Measurements from ENCODE around the gene CACNA1C. TPM values are rescaled to one million over a fixed set of nuclear protein-coding genes. Genes with fewer than 3 reads are reported as not detected.
"Not testable (repeated sequence)": the region's sequence is repeated elsewhere in the genome, so short reads cannot be mapped to it uniquely, and the experiment has no call there.

Gene CACNA1C
- total and polyA plus RNA-seq, 4 donors, result 14.8 to 22.2 (median 18.3) TPM

- WGBS (ENCODE audit: insufficient coverage), result 79% methylated on average over 6 of the region's 6 CpGs
- H3K36me3 ChIP-seq (ENCODE audit: control insufficient read depth, insufficient read depth, low read length), result peaks cover 3% of the 10 kb centered on the region
- H3K9me3 ChIP-seq (ENCODE audit: control insufficient read depth, insufficient read depth, low read length), result no peaks in the 10 kb centered on the region
- no peaks in the 10 kb centered on the region for H3K27me3 ChIP-seq (ENCODE audit: control insufficient read depth, insufficient read depth, low read length)
- H3K27ac ChIP-seq (ENCODE audit: low read depth, low read length), result no peak overlapping the region
- H3K4me3 ChIP-seq (ENCODE audit: low read depth, low read length), result no peak overlapping the region
- no peak for DNase-seq (ENCODE audit: low read depth in 4 of 6, low spot score in 6 of 6)
- no peaks in the 10 kb centered on the region for H3K4me1 ChIP-seq (ENCODE audit: control insufficient read depth, insufficient read depth, low read length)
These were observed 40.1 kb downstream of the CACNA1C start for GRCh38 chr12:2092890-2093289.

- no peak for DNase-seq (ENCODE audit: low read depth in 4 of 6, low spot score in 6 of 6)
- Histone ChIP-seq H3K36me3 (ENCODE audit: control insufficient read depth, insufficient read depth, low read length) (peaks cover 3% of the 10 kb centered on the region), H3K27ac (ENCODE audit: low read depth, low read length) (no peak overlapping the region), H3K27me3 (ENCODE audit: control insufficient read depth, insufficient read depth, low read length) (no peaks in the 10 kb centered on the region), H3K9me3 (ENCODE audit: control insufficient read depth, insufficient read depth, low read length) (no peaks in the 10 kb centered on the region), H3K4me3 (ENCODE audit: low read depth, low read length) (no peak overlapping the region), H3K4me1 (ENCODE audit: control insufficient read depth, insufficient read depth, low read length) (peaks cover 2% of the 10 kb centered on the region)
- WGBS (ENCODE audit: insufficient coverage), result 30% methylated on average over 1 of the region's 2 CpGs
These were observed 41.8 kb downstream of the CACNA1C start for GRCh38 chr12:2094597-2094996.

DNA sequence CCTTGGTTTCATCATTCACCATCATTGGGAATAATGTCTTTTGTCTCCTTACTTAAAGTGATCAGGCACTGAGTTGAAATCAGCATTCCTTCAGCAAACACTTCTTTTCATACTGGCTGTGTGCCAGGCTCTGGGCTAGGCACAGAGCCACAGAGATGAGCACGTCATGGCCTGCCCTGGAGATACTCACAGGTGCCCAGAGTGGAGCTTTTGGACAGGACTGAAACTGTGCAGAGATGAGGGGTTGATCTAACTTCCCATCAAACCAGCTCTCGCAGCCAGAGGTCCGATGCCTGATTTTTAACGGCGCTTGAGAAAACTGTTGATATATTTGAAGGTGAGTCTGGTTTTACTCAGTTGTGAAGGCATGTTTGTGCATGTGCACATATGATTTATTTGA, 43.1 kb downstream of the CACNA1C start:
- H3K36me3 ChIP-seq (ENCODE audit: control insufficient read depth, insufficient read depth, low read length), result peaks cover 3% of the 10 kb centered on the region
- H3K27ac ChIP-seq (ENCODE audit: low read depth, low read length), result no peak overlapping the region
- peaks cover 2% of the 10 kb centered on the region for H3K4me1 ChIP-seq (ENCODE audit: control insufficient read depth, insufficient read depth, low read length)
- H3K27me3 ChIP-seq (ENCODE audit: control insufficient read depth, insufficient read depth, low read length), result no peaks in the 10 kb centered on the region
- 40% methylated on average over 1 of the region's 5 CpGs for WGBS (ENCODE audit: insufficient coverage)
- no peaks in the 10 kb centered on the region for H3K9me3 ChIP-seq (ENCODE audit: control insufficient read depth, insufficient read depth, low read length)
- H3K4me3 ChIP-seq (ENCODE audit: low read depth, low read length), result no peak overlapping the region
- DNase-seq (ENCODE audit: low read depth in 4 of 6, low spot score in 6 of 6), result no peak

DNA sequence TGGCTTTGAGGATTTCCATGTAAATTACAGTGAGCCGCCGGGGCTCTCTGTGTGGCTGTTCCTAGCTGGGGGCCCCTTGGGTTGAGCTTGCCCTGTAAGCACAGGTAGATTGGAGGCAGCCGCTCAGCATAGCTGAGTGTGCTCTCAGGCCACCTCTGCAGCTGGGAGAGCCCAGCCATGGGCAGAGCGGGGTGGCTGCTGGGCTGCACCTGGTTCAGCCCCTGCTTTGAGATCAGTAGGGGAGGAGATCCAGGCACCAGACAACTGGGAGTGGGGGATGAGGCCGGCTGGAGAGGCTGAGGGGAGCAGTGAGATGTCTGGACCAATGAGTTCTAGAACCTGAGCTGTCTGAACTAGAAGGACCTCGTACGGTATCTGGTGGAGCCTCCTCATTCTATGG, 44.8 kb downstream of the CACNA1C start:
- H3K4me1 ChIP-seq (ENCODE audit: control insufficient read depth, insufficient read depth, low read length), result peaks cover 2% of the 10 kb centered on the region
- 82% methylated on average over 7 of the region's 7 CpGs for WGBS (ENCODE audit: insufficient coverage)

GRCh38 chr12:2098852-2099251, 46.1 kb downstream of the CACNA1C start:
- H3K36me3 ChIP-seq (ENCODE audit: control insufficient read depth, insufficient read depth, low read length), result peaks cover 6% of the 10 kb centered on the region
- H3K9me3 ChIP-seq (ENCODE audit: control insufficient read depth, insufficient read depth, low read length), result no peaks in the 10 kb centered on the region
- H3K27me3 ChIP-seq (ENCODE audit: control insufficient read depth, insufficient read depth, low read length), result no peaks in the 10 kb centered on the region
- DNase-seq (ENCODE audit: low read depth in 4 of 6, low spot score in 6 of 6), result no peak
- no peak overlapping the region for H3K4me3 ChIP-seq (ENCODE audit: low read depth, low read length)
- no peak overlapping the region for H3K27ac ChIP-seq (ENCODE audit: low read depth, low read length)
- WGBS (ENCODE audit: insufficient coverage), result 81% methylated on average over 8 of the region's 11 CpGs
- peaks cover 2% of the 10 kb centered on the region for H3K4me1 ChIP-seq (ENCODE audit: control insufficient read depth, insufficient read depth, low read length)

More for the DNA sequence above, 44.8 kb downstream of the CACNA1C start:
- H3K4me3 ChIP-seq (ENCODE audit: low read depth, low read length), result no peak overlapping the region
- no peak for DNase-seq (ENCODE audit: low read depth in 4 of 6, low spot score in 6 of 6)
- no peaks in the 10 kb centered on the region for H3K27me3 ChIP-seq (ENCODE audit: control insufficient read depth, insufficient read depth, low read length)
- no peak overlapping the region for H3K27ac ChIP-seq (ENCODE audit: low read depth, low read length)
- no peaks in the 10 kb centered on the region for H3K9me3 ChIP-seq (ENCODE audit: control insufficient read depth, insufficient read depth, low read length)
- H3K36me3 ChIP-seq (ENCODE audit: control insufficient read depth, insufficient read depth, low read length), result peaks cover 6% of the 10 kb centered on the region

GRCh38 chr12:2099595-2099994, 46.8 kb downstream of the CACNA1C start:
- Histone ChIP-seq H3K27ac (ENCODE audit: low read depth, low read length) (no peak overlapping the region), H3K27me3 (ENCODE audit: control insufficient read depth, insufficient read depth, low read length) (no peaks in the 10 kb centered on the region), H3K36me3 (ENCODE audit: control insufficient read depth, insufficient read depth, low read length) (peaks cover 6% of the 10 kb centered on the region), H3K4me1 (ENCODE audit: control insufficient read depth, insufficient read depth, low read length) (peaks cover 2% of the 10 kb centered on the region), H3K9me3 (ENCODE audit: control insufficient read depth, insufficient read depth, low read length) (no peaks in the 10 kb centered on the region), H3K4me3 (ENCODE audit: low read depth, low read length) (no peak overlapping the region)
- no peak for DNase-seq (ENCODE audit: low read depth in 4 of 6, low spot score in 6 of 6)
- 76% methylated on average over 3 of the region's 4 CpGs for WGBS (ENCODE audit: insufficient coverage)

DNA sequence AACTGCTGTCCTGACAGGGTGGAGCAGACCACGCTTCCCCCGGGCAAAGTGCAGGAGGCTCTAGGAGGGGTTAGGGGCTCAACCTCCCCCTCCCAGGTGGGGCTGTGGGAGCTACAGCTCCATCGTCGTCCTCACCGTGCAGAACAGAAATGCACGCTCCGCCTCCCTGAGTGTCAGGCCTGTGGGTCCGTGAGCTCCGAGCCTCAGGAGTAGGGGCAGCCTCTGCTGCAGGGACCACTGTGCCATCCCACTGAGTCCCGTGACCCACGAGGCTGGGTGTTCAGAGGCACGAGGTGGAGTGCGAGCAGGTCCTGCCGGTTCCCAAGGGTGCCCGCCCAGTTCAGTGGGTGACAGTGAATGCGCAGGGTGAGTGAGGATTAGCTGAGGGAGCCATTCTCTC, 48.6 kb downstream of the CACNA1C start:
- H3K4me3 ChIP-seq (ENCODE audit: low read depth, low read length), result no peak overlapping the region
- peaks cover 6% of the 10 kb centered on the region for H3K36me3 ChIP-seq (ENCODE audit: control insufficient read depth, insufficient read depth, low read length)
- peaks cover 2% of the 10 kb centered on the region for H3K4me1 ChIP-seq (ENCODE audit: control insufficient read depth, insufficient read depth, low read length)
- no peaks in the 10 kb centered on the region for H3K27me3 ChIP-seq (ENCODE audit: control insufficient read depth, insufficient read depth, low read length)
- no peaks in the 10 kb centered on the region for H3K9me3 ChIP-seq (ENCODE audit: control insufficient read depth, insufficient read depth, low read length)
- DNase-seq (ENCODE audit: low read depth in 4 of 6, low spot score in 6 of 6), result no peak
- no peak overlapping the region for H3K27ac ChIP-seq (ENCODE audit: low read depth, low read length)
- WGBS (ENCODE audit: insufficient coverage), result 84% methylated on average over 15 of the region's 16 CpGs

DNA sequence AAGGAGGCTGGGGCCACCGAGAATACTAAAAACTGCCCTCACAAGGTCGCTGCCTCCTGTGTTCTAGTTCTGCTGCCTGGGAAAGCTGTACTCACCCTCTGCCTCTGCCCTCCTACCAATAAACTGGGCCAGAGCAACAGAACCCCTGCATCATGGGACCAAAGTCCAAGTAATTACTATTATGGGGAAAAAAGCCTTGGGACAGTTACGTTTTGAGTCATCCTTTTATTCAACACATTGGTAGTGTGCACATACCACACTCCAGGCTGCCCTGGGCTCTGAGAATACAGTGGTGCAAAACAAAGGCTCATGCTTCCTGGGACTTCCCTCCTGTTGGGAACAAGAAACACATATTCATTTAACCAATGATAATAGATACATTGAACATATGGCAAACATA, 49.0 kb downstream of the CACNA1C start:
- peaks cover 2% of the 10 kb centered on the region for H3K4me1 ChIP-seq (ENCODE audit: control insufficient read depth, insufficient read depth, low read length)
- H3K9me3 ChIP-seq (ENCODE audit: control insufficient read depth, insufficient read depth, low read length), result no peaks in the 10 kb centered on the region
- WGBS (ENCODE audit: insufficient coverage), result 54% methylated on average over 2 of the region's 3 CpGs
- H3K27me3 ChIP-seq (ENCODE audit: control insufficient read depth, insufficient read depth, low read length), result no peaks in the 10 kb centered on the region
- H3K4me3 ChIP-seq (ENCODE audit: low read depth, low read length), result no peak overlapping the region
- DNase-seq (ENCODE audit: low read depth in 4 of 6, low spot score in 6 of 6), result no peak
- no peak overlapping the region for H3K27ac ChIP-seq (ENCODE audit: low read depth, low read length)
- H3K36me3 ChIP-seq (ENCODE audit: control insufficient read depth, insufficient read depth, low read length), result peaks cover 6% of the 10 kb centered on the region

GRCh38 chr12:2102736-2103135, 49.9 kb downstream of the CACNA1C start:
- not testable (repeated sequence) for H3K27ac ChIP-seq (ENCODE audit: low read depth, low read length); DNase-seq (ENCODE audit: low read depth in 4 of 6, low spot score in 6 of 6); H3K27me3 ChIP-seq (ENCODE audit: control insufficient read depth, insufficient read depth, low read length); H3K9me3 ChIP-seq (ENCODE audit: control insufficient read depth, insufficient read depth, low read length); H3K36me3 ChIP-seq (ENCODE audit: control insufficient read depth, insufficient read depth, low read length); H3K4me1 ChIP-seq (ENCODE audit: control insufficient read depth, insufficient read depth, low read length); H3K4me3 ChIP-seq (ENCODE audit: low read depth, low read length)
- WGBS (ENCODE audit: insufficient coverage), result 100% methylated on average over 2 of the region's 5 CpGs

- not testable (repeated sequence) for DNase-seq (ENCODE audit: low read depth in 4 of 6, low spot score in 6 of 6); H3K4me3 ChIP-seq (ENCODE audit: low read depth, low read length); H3K27me3 ChIP-seq (ENCODE audit: control insufficient read depth, insufficient read depth, low read length); H3K9me3 ChIP-seq (ENCODE audit: control insufficient read depth, insufficient read depth, low read length); H3K36me3 ChIP-seq (ENCODE audit: control insufficient read depth, insufficient read depth, low read length); H3K4me1 ChIP-seq (ENCODE audit: control insufficient read depth, insufficient read depth, low read length); H3K27ac ChIP-seq (ENCODE audit: low read depth, low read length)
- 100% methylated on average over 2 of the region's 17 CpGs for WGBS (ENCODE audit: insufficient coverage)
These were observed 52.6 kb downstream of the CACNA1C start for GRCh38 chr12:2105387-2105786.
